ENCODE results near the gene NDUFAF2.

The NDUFAF2 gene

GRCh38 chr5:61000887-61001286 is 55.9 kb downstream of the NDUFAF2 start:
- Histone ChIP-seq H3K4me3 (ENCODE audit: low read depth, low read length) (no peak overlapping the region), H3K36me3 (ENCODE audit: control insufficient read depth in 2 of 2, insufficient read depth in 1 of 2, low read length in 2 of 2) (no peaks in the 10 kb centered on the region), H3K27ac (ENCODE audit: extremely low read depth, low read depth, low read length) (no peak overlapping the region), H3K4me1 (ENCODE audit: control insufficient read depth, insufficient read depth, low read length) (no peaks in the 10 kb centered on the region), H3K9me3 (ENCODE audit: control insufficient read depth, insufficient read depth, low read depth, low read length) (no peaks in the 10 kb centered on the region)
- ChIA-PET POLR2A (no interaction called here), CTCF (interaction anchor here (1.0 kb wide), 1 partner anchor 9 kb away, joined by 3 read pairs; no protein-coding TSS in a partner anchor)
- no peak for TF ChIP-seq ZNF239 (tag by site-specific recombination; IDR thresholded peaks at IDR 0.05)
- no peak for TF ChIP-seq ZNF16 (tag by site-specific recombination; IDR thresholded peaks at IDR 0.05; ENCODE audit: low read depth)

- ChIA-PET POLR2A (no interaction called here), CTCF (interaction anchor here (1.0 kb wide), 1 partner anchor 8 kb away, joined by 3 read pairs; no protein-coding TSS in a partner anchor)
- H3K9me3 ChIP-seq (ENCODE audit: control insufficient read depth, insufficient read depth, low read depth, low read length), result no peaks in the 10 kb centered on the region
- H3K27ac ChIP-seq (ENCODE audit: extremely low read depth, low read depth, low read length), result no peak overlapping the region
- no peaks in the 10 kb centered on the region for H3K36me3 ChIP-seq (ENCODE audit: control insufficient read depth in 2 of 2, insufficient read depth in 1 of 2, low read length in 2 of 2)
- no peak overlapping the region for H3K4me3 ChIP-seq (ENCODE audit: low read depth, low read length)
- no peak for TF ChIP-seq PRDM1 (tag by site-specific recombination; IDR thresholded peaks at IDR 0.05)
- TF ChIP-seq PATZ1 (tag by site-specific recombination; IDR thresholded peaks at IDR 0.05), result no peak
- no peak for TF ChIP-seq ZNF274 (IDR thresholded peaks at IDR 0.05; ENCODE audit: low read length)
- TF ChIP-seq ZNF274 (tag by site-specific recombination; IDR thresholded peaks at IDR 0.05; ENCODE audit: borderline replicate concordance), result no peak
- no peak for TF ChIP-seq ZNF639 (tag by site-specific recombination; IDR thresholded peaks at IDR 0.05)
- no peak for TF ChIP-seq ZNF155 (tag by site-specific recombination; IDR thresholded peaks at IDR 0.05)
- TF ChIP-seq SP3 (tag by site-specific recombination; IDR thresholded peaks at IDR 0.05), result no peak
- TF ChIP-seq ZNF426 (tag by site-specific recombination; IDR thresholded peaks at IDR 0.05), result no peak
- no peaks in the 10 kb centered on the region for H3K4me1 ChIP-seq (ENCODE audit: control insufficient read depth, insufficient read depth, low read length)
Measured at GRCh38 chr5:61001647-61002046, 56.6 kb downstream of the NDUFAF2 start.

- Histone ChIP-seq H3K27ac (ENCODE audit: extremely low read depth, low read depth, low read length) (no peak overlapping the region), H3K4me1 (ENCODE audit: control insufficient read depth, insufficient read depth, low read length) (no peaks in the 10 kb centered on the region), H3K4me3 (ENCODE audit: low read depth, low read length) (no peak overlapping the region), H3K36me3 (ENCODE audit: control insufficient read depth in 2 of 2, insufficient read depth in 1 of 2, low read length in 2 of 2) (no peaks in the 10 kb centered on the region), H3K9me3 (ENCODE audit: control insufficient read depth, insufficient read depth, low read depth, low read length) (no peaks in the 10 kb centered on the region)
- CTCF ChIA-PET, result interaction anchor here (0.6 kb wide), 1 partner anchor 1270 kb away, joined by 3 read pairs; no protein-coding TSS in a partner anchor
- TF ChIP-seq ZNF362 (tag by site-specific recombination; IDR thresholded peaks at IDR 0.05) (no peak), ELK4 (IDR thresholded peaks at IDR 0.05; ENCODE audit: borderline replicate concordance, low read depth, low read length) (no peak), ZNF677 (tag by site-specific recombination; IDR thresholded peaks at IDR 0.05) (no peak), ZNF157 (tag by site-specific recombination; IDR thresholded peaks at IDR 0.05) (no peak), ZSCAN30 (tag by site-specific recombination; IDR thresholded peaks at IDR 0.05) (no peak)
- POLR2A ChIA-PET, result no interaction called here
Measured at GRCh38 chr5:61002611-61003355, 57.8 kb downstream of the NDUFAF2 start.

All from HEK293 (cell line).